ENCODE results near the gene AMOTL2.

DNA sequence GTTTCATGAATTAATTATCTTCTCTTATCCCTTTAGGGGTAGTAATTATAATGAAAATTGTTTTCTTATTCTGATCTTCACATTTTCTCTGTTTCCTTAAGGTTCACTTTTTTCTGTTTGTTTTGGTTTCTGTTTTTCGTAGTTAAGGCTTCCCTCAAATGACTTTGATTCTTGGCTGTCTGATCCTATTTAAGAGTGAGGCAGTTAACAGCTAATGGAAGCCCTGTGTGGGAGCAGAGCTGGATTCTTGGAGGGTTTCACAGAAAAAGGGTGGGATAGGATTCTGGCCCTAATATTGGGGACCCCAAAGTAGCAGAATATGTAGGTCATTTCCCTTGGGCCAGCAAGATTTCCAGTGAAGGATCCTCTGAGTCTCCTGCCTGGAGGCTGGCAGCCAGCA is 6.8 kb upstream of the AMOTL2 start:
- TF ChIP-seq, protein P1, sequence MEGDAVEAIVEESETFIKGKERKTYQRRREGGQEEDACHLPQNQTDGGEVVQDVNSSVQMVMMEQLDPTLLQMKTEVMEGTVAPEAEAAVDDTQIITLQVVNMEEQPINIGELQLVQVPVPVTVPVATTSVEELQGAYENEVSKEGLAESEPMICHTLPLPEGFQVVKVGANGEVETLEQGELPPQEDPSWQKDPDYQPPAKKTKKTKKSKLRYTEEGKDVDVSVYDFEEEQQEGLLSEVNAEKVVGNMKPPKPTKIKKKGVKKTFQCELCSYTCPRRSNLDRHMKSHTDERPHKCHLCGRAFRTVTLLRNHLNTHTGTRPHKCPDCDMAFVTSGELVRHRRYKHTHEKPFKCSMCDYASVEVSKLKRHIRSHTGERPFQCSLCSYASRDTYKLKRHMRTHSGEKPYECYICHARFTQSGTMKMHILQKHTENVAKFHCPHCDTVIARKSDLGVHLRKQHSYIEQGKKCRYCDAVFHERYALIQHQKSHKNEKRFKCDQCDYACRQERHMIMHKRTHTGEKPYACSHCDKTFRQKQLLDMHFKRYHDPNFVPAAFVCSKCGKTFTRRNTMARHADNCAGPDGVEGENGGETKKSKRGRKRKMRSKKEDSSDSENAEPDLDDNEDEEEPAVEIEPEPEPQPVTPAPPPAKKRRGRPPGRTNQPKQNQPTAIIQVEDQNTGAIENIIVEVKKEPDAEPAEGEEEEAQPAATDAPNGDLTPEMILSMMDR (IDR thresholded peaks at IDR 0.05), result no peak
- TF ChIP-seq POLR2A (IDR thresholded peaks at IDR 0.05), result no peak
